CD4-positive, alpha-beta T cell treated with Interleukin-1 beta for 1 hour (primary cell): ENCODE measurements around the gene CYBC1.

Experiments
- DNase-seq, 2 donors: peaks; one replicate each; pipeline ENCODE4 v3.0.0-alpha.2; 2020 to 2022

The CYBC1 gene

DNA sequence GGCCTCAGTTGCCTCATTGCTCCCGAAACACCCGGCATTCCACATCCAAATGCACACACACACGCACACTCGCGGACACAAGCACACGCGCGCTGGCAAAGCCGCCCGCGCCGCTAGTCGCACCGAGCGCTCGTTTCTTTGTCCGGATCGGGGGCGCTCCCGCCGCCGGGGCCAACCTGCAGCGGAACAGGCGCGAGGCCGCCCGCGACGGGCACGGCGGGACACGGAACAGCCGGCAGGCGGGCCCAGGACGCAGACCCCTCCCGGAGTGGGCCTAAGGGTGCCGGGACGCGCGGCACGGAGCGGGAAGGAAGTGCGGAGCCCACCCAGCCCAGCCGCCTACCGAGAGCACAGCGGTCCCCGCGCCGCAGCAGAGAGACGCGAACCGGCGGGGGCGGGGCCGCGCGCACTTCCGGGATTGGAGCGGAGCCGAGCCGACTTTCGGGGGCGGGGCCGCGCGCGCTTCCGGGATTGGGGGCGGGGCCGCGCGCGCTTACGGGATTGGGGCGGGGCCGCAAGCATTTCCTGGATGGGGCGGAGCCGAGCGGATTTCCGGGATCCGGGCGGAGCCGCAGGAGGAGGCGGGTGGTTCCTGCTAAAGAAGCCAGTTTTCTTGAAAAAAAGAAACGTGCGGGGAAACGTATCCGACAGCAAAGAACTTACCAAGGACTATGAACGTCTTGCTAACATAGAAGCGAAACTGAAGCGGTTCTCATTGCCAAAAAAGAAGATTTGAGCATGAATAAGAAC lies at the start of gene CYBC1:
Gene CYBC1, minus strand, starts transcription at position 396 of the 750 bp plus-strand sequence. CDS start 1,498 bp downstream, outside the sequence.
- peak; percentile 92 to 93 for DNase-seq

DNA sequence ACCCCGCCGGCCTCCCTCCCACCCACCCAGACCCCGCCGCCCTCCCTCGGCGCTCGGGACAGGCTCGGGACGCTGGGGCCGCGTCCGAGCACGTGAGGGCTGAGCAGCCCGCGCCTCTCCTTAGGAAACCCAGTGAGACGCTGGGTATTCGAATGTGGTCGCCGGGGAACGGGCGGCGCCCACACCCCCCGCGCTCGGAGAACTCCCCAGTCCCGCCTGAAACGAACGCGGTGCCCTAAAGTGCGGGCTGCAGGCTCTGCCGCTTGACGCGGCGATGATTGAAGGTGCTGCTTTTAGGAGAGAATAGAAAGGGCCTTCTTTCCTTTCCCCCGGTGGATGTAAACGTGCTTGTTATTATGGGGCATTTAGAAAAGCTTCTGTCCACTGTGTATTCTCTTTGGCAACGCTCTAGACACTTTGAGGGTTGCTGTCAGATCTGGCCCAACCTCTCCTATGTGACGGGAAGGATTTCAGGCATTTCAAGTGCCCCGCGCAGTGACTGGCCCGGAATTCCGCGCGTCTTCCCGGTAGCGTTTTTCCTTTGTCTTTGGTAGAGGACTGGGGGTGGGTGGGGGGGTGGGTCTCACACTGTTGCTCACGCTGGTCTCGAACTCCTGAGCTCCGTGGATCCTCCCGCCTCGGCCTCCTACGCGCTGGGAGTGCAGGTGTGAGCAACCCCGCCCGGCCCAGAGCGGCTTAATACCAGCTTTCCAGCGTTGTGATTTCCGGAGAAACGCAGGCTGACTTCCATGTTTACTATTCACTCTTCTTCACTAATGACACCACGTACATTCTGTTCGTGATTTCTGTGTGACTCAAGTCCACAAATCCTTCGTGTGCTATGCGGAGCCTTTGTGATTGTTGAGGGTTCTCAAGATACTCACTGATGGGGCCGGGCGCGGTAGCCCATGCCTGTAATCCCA lies 47.2 kb upstream of the CYBC1 start:
- peak; percentile 48 to 57 for DNase-seq

DNA sequence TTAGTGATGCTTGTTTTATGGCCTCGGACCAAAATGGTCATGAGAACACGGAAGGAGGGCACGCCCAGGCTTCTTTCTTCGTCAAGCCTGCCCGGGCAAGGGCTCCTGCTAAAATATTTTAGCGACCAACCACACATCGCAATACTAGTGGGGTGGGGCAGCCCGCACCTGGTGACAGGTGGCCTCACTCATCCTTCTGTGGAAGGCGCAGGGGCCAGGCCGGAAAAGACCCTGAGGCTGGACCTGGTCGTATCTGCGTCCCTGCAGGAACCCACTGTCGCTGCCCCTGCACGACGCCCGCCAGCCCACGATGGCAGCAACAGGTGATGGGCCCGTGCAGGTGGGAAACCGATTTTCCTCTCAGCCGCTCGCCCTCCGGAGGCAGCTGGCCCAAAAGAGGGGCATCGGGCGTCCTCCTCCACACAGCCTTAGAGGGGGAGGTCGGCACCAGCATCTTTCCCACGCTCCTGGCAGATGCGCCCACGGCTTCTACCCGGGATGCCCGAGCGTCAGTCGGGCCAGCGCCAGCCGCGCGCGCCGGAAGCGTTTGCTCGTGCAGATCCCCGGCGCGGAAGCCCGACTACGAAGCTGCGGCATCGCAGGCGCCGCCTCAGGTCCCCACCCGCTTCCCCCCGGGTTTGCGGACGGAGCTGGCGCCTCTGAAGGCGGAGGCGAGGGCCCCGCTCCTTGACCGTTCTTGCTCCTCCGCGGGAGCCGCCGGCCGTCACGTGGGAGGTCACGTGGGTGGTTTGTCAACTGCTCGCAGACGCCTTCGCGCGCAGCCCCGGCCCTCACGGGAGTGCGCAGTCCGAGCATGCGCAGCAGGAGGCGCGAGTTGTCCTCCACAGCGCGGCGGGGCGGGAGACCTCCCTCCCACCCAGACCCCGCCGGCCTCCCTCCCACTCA lies 46.2 kb upstream of the CYBC1 start:
- DNase-seq = peak; percentile 90 to 93

DNA sequence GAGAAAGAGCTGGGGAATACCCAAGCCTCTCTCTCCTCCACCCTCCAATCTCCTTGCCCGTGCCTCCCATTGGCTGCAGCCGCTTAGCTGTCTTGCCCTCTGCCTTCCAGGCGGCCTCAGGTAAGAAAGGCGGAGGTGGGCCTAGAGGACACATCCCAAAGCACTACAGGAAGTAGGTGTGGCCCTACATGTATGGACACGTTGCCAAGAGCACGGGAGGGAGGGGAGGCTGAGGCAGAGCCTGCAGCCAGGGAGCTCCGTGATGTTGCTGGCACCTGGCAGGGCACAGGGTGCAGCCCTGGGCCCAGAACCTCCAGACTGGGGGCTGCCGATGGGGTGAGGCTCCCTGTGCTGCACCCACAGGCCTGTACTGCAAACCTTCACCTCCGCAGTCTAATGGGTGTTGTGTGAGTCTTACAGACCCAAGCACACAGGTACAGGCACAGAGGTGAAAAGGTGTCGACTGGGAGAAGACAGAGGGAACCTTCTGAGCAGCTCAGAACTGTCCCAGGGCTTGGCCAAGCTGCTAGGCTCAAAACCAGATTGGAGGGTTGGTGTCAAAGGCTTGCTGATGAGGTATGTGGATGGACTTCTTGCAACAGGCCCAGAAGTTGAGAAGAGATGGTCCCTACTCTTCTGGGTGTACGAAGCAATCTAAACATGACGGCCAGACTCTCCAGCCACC lies 45.4 kb upstream of the CYBC1 start:
- no peak for DNase-seq

DNA sequence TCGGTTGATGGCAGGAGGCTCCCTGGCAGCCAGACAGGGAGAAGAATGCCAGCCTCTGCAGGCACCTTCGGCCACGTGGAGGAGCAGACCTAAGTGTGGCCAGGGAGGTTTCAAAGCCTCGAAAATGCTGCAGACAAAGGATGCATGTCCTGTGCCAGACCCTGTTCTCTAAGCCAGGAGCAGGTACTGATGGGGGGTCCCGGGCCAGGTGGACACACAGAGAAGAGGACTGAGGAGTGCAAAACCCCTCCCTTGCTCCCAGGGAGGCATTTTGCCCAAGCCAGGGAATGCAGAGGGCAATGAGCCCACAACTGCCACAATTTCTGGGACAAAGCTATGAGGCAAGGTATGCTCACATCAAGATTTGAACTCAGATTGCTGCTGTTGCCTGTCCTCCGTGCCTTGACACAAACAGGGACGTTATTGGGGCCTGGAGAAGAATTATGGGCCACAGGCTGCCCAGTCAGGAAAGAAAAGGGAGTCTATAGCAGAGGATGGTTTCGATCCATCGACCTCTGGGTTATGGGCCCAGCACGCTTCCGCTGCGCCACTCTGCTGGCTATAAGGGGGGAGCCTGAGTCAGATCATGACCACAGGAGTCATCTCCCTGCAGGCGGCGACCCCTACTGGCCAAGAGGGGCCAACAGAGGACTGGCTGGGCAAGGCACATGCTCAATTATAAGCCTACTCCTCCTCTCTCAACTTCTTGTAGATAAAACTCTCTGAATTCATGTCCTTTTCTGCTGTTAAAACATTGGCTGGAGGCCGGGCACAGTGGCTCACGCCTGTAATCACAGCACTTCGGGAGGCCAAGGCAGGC lies 43.9 kb upstream of the CYBC1 start:
- peak; percentile 90 to 93 for DNase-seq

DNA sequence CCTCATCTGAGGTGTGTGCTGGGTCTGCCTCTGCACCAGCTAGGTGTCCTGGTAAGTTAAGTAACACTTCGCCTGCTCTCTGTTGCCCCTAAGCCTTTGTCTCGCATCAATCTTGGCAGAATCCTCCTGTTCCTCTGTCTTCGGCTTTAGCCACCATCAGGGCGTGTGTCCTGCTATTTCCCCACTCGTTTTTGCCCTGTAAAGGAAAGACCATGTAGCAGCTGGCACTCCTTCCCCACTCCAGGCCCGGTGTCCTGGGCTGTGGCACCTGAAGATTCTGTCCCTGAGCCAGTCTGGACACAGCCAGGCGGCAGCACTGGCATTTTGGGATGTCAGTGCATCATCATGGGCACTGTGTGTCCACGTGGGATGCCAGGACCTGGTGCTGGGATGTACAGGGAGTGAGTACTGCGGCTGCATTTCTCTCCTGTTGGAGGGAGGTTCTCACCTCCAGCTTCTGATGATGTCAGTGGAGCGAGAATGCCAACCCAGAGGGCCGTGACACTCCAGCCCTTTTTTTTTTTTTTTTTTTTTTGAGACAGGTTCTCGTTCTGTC lies 42.8 kb upstream of the CYBC1 start:
- no peak for DNase-seq

DNA sequence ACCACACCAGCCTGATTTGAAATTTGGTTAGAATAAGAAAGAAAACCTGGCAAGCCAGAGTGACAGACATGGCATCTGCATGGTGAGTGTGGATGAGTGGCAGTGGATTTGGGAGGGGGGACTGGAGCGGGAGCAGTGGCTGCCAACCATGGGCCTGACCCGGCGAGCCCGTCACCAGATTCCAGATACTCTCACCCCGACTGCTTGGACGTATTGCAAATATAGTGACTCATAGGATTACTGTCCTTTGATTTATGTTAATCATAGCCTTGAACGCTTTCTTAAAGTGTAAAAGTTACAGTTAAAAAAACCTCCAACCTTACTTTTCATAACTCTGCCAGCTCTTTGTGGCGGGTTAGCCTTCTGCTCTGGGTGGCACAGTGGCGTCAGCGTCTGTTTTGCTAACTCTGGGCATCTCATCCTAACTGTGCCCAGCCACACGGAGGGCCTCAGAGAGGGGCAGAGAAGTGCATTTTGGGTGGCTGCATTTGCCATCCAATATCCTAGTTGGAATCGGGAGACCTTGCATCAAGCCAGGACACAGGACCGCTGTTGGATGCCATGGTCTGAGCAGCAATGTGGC lies 42.2 kb upstream of the CYBC1 start:
- DNase-seq = no peak

DNA sequence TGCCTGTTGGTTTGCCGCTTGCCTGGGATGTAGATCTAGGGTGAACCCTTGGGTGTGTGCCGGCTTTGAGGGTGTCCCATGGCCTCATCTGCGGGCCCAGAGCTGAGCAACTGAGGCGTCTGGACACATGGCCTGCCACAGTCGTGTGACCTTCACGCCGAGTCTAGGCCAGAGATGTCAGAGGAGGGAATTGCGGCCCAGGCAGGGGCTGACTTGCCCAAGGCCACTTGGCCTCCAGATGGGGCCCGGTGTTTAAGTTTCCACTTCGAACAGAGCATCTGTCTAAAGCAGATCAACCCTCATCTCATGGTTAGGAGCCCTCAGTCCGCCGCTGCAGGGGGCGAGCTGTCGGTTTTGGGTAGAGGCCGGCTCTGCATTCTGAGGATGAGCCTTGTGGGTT lies 41.0 kb upstream of the CYBC1 start:
- no peak for DNase-seq

DNA sequence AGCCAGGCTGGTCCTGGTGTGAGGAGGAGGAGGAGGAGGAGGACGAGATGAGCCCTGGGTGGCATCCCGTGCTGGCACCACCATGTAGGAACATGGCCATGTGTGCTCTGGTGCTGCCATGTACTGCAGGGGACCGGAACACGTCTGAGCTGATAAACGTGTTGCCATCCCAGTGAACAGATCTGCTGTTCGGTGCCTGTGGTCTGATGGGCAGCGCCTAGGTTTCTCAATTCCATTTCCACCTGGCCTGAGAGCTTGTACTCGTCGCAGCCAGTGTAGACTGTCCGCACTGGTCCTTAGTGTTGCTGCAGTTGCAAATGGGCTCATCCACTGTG lies 40.6 kb upstream of the CYBC1 start:
- DNase-seq = no peak

DNA sequence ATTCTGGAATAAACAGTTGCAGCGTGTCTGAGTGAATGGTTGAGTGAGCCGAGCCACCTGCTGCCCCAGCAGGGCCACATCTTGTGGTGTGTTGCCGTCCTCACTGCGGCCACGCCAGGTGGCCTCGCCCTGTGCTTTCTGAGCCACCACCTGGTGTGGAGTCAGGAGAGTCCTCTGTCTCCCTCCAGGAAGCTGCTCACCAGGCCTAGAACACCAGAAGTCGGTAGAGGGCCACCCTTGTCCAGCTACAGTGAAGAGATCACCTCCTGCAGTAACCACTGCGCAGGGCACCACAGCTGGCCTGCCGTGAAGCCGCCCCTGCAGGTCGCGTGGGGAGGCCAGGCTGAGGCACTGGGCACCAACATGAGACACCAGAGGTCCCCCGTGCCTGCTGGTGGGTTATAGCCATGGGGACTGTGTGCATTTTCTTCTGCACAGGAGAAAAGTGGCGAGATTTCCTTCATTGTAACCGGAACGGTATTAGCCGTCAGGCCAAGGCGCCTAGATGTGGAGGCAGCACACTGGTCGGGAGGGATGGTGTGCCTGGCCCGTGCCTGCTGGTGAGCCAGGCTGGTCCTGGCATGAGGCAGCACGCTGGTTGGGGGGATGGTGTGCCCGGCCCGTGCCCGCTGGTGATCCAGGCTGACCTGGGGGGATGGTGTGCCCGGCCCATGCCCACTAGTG lies 40.1 kb upstream of the CYBC1 start:
- DNase-seq = no peak

DNA sequence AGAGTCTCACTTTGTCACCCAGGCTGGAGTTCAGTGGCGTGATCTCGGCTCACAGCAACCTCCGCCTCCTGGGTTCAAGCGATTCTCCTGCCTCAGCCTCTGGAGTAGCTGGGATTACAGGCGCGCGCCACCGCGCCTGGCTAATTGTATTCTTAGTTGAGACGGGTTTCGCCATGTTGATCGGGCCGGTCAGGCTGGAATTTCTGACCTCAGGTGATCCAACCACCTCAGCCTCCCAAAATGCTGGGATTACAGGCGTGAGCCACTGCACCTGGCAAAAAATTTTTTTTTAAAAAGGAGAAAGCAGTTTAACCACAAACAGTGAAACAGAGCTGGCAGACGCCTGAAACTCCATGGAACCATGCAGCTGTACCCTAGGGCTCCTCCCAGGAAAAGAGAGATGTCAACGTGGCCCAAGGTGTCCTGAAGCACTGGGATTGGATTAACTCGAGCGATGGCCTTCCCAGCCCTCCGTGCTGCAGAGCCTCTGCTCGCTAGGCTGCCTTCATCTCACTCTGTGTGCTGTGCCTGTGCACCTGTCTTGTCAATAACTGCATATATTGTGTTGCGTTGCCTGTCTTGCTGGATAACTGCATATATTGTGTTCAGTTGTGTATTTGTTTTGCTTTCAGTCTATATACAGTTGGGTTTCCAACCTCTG lies 39.4 kb upstream of the CYBC1 start:
- DNase-seq = no peak

DNA sequence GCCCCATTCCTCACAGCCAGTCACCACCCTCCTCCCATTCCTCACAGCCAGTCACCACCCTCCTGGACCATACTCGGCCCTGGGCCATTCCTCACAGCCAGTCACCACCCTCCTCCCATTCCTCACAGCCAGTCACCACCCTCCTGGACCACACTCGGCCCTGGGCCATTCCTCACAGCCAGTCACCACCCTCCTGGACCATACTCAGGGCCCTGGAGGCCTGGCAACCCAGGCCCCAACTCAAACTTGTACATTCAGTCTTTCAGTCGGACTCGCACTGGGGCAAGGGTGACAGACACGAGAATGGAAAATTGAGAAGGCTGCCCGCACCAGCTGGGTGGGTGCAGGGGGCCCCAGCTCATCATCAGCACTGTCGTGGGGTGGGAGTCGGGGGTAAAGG lies 38.6 kb upstream of the CYBC1 start:
- DNase-seq = no peak

DNA sequence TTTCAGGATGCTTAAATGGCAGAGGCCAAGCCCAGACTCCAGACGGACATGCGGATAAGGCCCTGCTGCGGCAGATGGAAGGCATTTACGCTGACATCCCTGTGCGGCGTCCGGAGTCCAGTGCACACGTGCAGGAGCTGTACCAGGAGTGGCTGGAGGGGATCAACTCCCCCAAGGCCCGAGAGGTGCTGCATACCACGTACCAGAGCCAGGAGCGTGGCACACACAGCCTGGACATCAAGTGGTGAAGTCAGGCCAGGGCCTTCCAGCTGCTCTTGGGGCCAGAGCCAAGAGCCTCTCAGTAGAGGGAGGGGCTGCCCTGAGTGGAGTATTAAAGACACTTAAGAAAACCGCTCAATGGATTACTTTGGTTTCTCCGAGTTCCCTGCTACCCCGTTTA lies 37.4 kb upstream of the CYBC1 start:
- no peak for DNase-seq

DNA sequence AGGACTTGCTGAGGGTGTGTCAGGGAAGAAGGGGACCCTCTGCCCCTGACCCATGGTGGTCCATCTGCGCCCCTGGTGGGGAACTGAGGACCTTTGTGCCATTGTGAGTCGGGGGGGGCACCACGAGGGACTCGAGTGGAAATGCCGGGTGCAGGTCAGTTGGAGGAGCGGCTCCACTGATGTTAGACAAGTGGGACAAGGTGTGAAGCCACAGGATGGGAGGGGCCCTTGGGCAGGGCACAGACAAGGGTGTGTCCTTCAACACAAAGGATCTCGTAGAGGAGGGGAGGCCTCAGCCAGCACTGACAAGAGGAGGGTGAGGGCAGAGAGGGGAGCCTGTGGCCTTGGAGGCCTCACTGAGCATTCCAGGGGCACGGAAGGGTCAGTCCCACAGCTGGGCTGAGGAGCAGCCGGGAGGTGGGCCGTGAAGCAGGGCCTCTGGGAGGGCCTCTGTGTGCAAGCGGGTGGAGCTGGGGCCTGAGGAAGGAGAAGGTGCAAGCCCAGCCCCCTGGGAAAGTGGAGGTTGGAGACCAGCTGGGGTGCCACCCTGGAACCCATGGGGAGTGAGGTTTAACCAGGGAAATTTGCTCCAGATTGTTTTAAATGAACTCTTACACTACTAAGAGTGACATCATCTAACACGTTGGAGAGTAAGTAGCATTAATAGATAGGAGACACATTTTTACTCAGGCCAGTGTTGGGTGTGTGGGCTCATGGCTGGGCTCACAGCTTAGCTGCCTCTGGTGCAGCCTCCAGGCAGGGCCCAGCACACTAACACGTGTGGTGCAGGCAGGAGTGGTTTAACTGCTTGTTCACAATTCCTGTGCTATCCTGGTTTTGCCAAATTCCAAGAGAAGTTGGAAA lies 35.9 kb upstream of the CYBC1 start:
- DNase-seq = no peak

DNA sequence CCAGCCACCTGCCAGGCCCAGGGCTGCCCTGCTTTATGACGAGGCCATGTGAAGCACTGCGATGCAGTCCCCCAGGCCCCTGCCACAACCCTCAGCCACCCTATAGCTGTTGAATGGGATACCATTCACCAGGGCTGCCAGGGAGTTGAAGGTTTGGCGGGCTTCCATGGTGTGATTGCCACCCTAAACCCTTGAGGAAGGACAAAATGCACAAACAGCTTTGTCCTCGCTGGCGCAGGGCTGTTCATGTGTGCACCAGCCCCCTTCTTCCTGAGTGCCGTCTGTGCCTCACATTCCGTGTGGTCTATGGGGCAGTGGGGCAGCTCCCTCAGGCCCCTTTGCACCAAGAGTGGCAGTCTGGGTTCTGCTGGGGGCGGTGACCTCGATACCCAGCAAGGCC lies 33.3 kb upstream of the CYBC1 start:
- DNase-seq = no peak

DNA sequence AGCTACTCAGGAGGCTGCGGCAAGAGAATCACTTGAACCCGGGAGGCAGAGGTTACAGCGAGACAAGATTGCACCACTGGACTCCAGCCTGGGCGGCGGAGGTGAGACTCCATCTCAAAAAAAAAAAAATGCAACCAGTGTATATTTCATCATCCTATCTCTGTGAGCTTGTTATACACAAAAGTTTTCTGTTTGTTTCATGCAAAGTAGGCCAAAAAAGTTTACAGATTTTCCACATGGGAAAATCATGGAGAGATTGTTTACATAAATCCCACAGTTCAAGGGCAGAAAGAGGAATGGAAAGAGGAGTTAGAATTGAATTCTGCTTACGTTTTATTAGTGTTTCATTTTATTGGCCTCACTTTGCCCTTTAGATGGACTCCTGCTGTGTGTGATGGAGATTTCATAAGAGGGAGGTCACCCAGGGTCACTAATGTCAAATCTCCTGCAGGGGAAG lies 32.7 kb upstream of the CYBC1 start:
- no peak for DNase-seq

DNA sequence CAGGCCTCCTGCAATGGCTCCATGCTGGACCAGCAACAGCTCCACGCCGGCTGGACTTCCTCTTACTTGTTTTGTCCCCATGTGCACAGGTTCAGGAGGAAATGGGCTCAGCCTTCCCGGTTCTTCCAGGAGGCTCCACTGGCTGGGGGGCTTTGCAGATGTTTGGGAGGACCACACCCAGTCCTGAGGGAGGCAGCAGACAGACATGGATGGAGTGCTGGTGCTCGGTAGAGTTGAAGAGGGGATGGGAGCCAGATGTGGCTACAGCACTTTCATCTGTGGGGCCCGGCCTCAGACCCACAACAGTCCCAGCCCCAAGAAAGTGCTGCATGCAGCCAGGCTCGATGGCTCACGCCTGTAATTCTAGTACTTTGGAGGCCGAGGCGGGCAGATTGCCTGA lies 29.8 kb upstream of the CYBC1 start:
- DNase-seq = no peak

DNA sequence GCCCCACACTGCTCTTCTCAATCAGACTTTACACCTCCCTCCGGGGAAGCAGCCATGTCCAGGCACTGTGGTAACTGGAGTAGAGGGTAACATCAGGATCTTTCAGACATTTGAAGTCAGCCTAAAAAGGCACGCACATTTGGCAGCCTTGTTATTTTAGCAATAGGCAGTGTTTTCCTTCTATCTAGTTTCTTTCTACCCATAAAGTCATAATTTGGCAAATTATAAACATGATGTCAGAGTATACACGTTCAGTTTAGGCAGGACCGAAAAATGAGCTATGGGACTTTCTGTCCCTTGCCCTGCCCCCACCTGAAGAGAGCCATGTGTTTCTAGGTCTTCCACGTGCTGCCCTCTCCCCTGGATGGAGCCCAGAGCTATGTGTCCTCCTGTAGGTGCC lies 29.1 kb upstream of the CYBC1 start:
- no peak for DNase-seq

DNA sequence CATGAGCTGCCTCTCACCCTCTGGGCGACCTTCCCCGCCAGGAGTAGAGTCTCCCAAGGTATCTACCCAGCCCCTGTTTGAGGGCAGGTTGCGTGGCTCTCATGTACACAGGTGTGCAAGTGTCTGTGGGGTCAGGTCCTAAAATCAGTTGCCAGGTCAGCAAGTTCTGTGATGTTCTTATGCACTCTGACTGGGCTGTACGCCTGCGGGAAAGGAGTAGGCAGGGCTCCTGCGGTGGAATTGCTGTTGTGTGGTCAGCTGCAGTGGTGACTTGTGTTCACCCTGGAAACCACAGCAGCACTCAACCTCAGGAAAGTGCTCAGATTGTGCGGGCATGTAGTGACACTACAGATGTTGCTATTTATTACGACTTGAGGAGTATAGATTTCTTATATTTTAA lies 27.4 kb upstream of the CYBC1 start:
- no peak for DNase-seq
